Measurements from ENCODE around the gene POLR3B. TPM values are rescaled to one million over a fixed set of nuclear protein-coding genes. Genes with fewer than 3 reads are reported as not detected.

Gene POLR3B
- total RNA-seq, 1 donor, result 11.9 TPM

DNA sequence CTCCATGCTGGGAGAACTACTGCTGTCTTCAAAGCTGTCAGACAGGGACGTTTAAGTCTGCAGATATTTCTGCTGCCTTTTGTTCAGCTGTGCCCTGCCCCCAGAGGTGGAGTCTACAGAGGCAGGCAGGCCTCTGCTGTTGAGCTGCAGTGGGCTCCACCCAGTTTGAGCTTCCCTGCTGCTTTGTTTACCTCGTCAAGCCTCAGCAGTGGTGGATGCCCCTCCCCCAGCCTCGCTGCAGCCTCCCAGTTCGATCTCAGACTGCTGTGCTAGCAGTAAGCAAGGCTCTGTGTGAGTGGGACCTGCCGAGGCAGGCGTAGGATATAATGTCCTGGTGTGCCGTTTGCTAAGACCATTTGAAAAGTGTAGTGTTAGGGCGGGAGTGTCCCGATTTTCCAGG, 193.9 kb downstream of the POLR3B start:
- Histone ChIP-seq H3K79me2 (ENCODE audit: insufficient read depth, low read length) (no peaks in the 10 kb centered on the region), H3K9me3 (ENCODE audit: low read depth, low read length) (no peaks in the 10 kb centered on the region), H2AFZ (ENCODE audit: low read length) (no peak overlapping the region), H3K27me3 (ENCODE audit: insufficient read depth, low read length) (no peaks in the 10 kb centered on the region), H4K20me1 (ENCODE audit: insufficient read depth, low read length) (no peaks in the 10 kb centered on the region), H3K36me3 (ENCODE audit: insufficient read depth, low read length) (no peaks in the 10 kb centered on the region), H3K4me2 (ENCODE audit: insufficient read depth, low read length) (no peak overlapping the region), H3K4me1 (ENCODE audit: insufficient read depth, low read length) (no peaks in the 10 kb centered on the region), H3K27ac (ENCODE audit: low read depth, low read length) (no peak overlapping the region), H3K4me3 (ENCODE audit: insufficient read depth, low read length) (no peak overlapping the region)
- TF ChIP-seq, protein P1, sequence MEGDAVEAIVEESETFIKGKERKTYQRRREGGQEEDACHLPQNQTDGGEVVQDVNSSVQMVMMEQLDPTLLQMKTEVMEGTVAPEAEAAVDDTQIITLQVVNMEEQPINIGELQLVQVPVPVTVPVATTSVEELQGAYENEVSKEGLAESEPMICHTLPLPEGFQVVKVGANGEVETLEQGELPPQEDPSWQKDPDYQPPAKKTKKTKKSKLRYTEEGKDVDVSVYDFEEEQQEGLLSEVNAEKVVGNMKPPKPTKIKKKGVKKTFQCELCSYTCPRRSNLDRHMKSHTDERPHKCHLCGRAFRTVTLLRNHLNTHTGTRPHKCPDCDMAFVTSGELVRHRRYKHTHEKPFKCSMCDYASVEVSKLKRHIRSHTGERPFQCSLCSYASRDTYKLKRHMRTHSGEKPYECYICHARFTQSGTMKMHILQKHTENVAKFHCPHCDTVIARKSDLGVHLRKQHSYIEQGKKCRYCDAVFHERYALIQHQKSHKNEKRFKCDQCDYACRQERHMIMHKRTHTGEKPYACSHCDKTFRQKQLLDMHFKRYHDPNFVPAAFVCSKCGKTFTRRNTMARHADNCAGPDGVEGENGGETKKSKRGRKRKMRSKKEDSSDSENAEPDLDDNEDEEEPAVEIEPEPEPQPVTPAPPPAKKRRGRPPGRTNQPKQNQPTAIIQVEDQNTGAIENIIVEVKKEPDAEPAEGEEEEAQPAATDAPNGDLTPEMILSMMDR (IDR thresholded peaks at IDR 0.05; ENCODE audit: extremely low read depth, low read depth, low read length), result no peak
- DNase-seq (ENCODE audit: insufficient read length, low spot score, missing footprints), result no peak

DNA sequence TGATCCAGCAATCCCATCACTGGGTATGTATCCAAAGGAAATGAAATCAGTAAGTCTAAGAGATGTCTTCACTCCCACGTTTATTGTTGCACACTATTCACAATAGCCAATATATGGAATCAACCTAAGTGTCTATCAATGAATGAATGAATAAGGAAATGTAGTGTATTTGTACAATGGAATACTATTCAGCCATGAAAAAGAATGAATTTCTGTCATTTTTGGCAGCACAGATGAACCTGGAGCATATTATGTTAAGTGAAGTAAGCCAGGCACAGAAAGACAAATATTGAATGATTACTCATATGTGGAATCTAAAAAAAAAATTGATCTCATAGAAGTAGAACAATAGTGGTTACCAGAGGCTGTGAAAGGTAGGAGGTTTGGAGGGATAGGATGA, 194.7 kb downstream of the POLR3B start:
- no peaks in the 10 kb centered on the region for H3K79me2 ChIP-seq (ENCODE audit: insufficient read depth, low read length)
- H4K20me1 ChIP-seq (ENCODE audit: insufficient read depth, low read length), result no peaks in the 10 kb centered on the region
- DNase-seq (ENCODE audit: insufficient read length, low spot score, missing footprints), result no peak
- no peak overlapping the region for H2AFZ ChIP-seq (ENCODE audit: low read length)
- TF ChIP-seq, protein P1 (IDR thresholded peaks at IDR 0.05; ENCODE audit: extremely low read depth, low read depth, low read length), result no peak
- H3K27ac ChIP-seq (ENCODE audit: low read depth, low read length), result no peak overlapping the region
- H3K4me3 ChIP-seq (ENCODE audit: insufficient read depth, low read length), result no peak overlapping the region
- no peaks in the 10 kb centered on the region for H3K4me1 ChIP-seq (ENCODE audit: insufficient read depth, low read length)
- no peaks in the 10 kb centered on the region for H3K9me3 ChIP-seq (ENCODE audit: low read depth, low read length)
- no peaks in the 10 kb centered on the region for H3K36me3 ChIP-seq (ENCODE audit: insufficient read depth, low read length)
- H3K27me3 ChIP-seq (ENCODE audit: insufficient read depth, low read length), result no peaks in the 10 kb centered on the region
- H3K4me2 ChIP-seq (ENCODE audit: insufficient read depth, low read length), result no peak overlapping the region

Other genes with a start within 250 kb of the POLR3B start
- 17.1 and 21.7 TPM in 2 replicates for gene NUAK1, start 218.8 kb upstream of the POLR3B start, total RNA-seq
- gene CKAP4, start 109.7 kb upstream of the POLR3B start, total RNA-seq, result 184 TPM in 2 replicates
- 104 and 109 TPM in 2 replicates for gene TCP11L2, start 55.0 kb upstream of the POLR3B start, total RNA-seq
- not detected in 2 replicates for gene RFX4, start 225.3 kb downstream of the POLR3B start, total RNA-seq